Thyroid gland (tissue), 4 donors: ENCODE measurements around the gene ATF7.
"Not testable (repeated sequence)": the region's sequence is repeated elsewhere in the genome, so short reads cannot be mapped to it uniquely, and the experiment has no call there.

Experiments
- POLR2A ChIP-seq, 2 donors: fragments of 450-650 bp; IDR thresholded peaks; one replicate each; pipeline ENCODE4 v1.6.1; 2017; ENCODE audit warnings: antibody characterized with exemption in 2 of 2, mild to moderate bottlenecking in 2 of 2, moderate library complexity in 1 of 2
- TF ChIP-seq, protein P1 (sequence below), 6 experiments: fragments of 200-600 bp in 3 of 6; fragments of 450-650 bp in 3 of 6; sonication (generic) in 3 of 6; IDR thresholded peaks; one replicate each; pipeline ENCODE4 v1.5.1; 2016 to 2019; ENCODE audit warnings: antibody characterized with exemption in 6 of 6, mild to moderate bottlenecking in 2 of 6, inconsistent platforms in 1 of 6, moderate library complexity in 1 of 6

- TF ChIP-seq, protein P1, sequence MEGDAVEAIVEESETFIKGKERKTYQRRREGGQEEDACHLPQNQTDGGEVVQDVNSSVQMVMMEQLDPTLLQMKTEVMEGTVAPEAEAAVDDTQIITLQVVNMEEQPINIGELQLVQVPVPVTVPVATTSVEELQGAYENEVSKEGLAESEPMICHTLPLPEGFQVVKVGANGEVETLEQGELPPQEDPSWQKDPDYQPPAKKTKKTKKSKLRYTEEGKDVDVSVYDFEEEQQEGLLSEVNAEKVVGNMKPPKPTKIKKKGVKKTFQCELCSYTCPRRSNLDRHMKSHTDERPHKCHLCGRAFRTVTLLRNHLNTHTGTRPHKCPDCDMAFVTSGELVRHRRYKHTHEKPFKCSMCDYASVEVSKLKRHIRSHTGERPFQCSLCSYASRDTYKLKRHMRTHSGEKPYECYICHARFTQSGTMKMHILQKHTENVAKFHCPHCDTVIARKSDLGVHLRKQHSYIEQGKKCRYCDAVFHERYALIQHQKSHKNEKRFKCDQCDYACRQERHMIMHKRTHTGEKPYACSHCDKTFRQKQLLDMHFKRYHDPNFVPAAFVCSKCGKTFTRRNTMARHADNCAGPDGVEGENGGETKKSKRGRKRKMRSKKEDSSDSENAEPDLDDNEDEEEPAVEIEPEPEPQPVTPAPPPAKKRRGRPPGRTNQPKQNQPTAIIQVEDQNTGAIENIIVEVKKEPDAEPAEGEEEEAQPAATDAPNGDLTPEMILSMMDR (IDR thresholded peaks at IDR 0.05), result not testable (repeated sequence)
- TF ChIP-seq POLR2A (IDR thresholded peaks at IDR 0.05), result not testable (repeated sequence)
Observed at GRCh38 chr12:53550131-53550530, 76.1 kb downstream of the ATF7 start.
